NCI-H526 (cell line): ENCODE data around the gene GPR55.

Experiments used
- DNase-seq, 2 experiments: peaks; one replicate each; lab custom pipeline; 2025; lab: John Stamatoyannopoulos, UW

GPR55 gene

GRCh38 chr2:230934231-230935129 lies 9.4 kb upstream of the GPR55 start:
- DNase-seq = no peak

DNA sequence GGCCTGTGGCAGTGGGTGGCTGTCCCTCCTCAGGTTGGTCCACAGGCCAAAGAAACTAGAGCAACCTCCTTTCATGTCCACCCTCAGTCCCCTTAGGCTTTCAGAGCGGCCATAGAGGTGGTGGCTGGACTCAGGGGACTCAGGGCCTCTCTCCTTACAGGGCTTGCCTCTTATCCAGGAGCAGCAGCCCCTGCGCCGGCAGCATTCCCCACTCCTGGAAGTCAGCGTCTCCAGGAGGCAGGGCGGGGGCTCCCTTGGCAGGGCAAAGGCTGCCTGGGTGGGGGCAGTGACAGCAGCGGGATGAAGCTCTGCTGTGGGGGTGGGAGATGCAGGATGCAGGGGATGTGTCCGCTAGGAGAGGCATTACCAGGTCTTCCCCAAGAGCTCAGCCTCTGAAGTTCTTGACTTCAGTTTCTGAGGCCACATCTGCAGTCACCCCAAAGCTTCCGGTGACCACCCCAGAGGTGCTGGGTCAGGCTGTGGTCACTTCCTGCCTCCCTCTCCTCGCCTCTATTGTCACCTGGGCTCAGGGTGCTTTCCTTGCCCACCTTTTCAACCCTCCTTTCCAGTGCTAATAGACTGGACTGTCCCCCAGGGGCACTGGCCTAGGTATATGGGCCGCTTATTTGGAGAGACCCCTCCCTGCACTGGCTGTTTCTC lies 8.6 kb upstream of the GPR55 start:
- DNase-seq = no peak

DNA sequence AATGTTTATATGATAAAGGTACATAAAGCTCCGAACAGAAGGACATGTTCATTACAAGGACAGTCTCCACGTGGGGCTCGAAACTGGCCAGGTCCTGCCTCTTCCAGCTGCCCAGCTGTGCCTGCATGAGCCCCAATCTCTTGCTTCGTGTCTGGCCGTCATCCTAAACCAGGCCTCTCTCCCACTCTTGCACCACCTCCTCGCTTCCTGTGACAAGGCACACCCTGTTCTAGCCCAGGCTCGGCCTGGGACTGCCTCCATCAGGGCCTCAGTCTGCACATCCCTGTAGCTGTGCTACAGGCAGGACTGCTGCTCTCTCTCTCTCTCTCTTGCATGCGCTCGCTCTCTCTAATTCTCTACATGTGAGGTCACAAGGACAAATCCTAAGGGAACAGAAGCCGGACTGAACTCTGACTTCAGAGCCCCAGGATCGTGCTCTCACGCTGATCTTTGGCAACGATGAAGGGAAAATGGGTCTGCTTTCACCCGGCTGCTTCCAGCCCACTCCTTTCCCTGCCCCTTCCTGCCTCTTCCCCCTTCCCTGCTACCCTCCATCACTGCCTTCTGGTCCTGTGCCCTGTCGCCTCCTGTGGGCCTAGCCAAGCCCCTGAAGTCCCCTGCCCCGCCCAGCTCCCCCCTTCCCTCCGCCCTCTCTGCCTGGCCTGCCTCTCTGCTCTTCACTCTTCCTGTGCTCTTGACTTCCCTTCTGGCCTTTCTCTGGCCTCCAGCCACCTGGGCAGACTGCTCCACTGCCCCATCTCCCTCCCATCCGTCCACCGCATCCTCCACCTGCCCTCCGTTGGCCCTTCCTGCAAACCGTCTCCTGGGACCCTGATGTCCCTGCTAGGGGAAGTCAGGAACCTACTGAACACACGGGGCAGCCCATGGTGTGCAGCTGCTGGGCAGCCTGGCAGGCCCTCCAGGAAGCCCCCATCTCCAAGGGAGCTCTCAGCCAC lies 7.8 kb upstream of the GPR55 start:
- DNase-seq = no peak

DNA sequence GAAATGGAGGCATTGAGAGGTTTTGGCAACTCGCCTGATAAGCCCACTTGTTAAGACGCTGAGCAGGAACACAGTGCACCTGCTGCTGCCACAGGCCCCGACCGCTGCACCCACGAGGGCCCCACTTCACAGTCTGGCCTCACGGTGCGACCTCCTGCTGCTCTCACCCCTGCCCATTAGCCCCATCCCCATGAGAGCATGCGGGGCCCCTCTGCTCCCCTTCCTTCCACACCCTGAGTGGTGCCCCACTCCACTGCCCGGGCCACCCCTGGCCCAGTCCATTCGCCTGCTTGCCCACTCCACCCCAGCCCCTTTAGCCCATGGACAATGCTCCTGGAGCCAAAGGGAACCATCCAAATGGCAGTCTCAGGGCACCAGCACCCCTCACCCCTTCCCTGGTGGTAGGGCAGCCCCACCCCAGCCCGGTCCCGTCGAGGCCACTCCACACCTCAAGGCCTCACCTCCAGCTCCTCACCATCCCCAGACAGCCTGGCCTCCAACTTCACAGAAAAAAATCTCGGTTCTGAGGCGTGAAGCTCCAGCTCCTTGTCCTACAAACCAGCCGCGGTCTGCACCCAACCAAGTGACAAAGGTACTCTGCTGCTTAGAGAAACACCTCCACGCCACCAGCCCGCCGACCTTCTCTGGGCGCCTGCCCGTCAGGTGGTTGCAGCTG lies 6.7 kb upstream of the GPR55 start:
- no peak for DNase-seq

DNA sequence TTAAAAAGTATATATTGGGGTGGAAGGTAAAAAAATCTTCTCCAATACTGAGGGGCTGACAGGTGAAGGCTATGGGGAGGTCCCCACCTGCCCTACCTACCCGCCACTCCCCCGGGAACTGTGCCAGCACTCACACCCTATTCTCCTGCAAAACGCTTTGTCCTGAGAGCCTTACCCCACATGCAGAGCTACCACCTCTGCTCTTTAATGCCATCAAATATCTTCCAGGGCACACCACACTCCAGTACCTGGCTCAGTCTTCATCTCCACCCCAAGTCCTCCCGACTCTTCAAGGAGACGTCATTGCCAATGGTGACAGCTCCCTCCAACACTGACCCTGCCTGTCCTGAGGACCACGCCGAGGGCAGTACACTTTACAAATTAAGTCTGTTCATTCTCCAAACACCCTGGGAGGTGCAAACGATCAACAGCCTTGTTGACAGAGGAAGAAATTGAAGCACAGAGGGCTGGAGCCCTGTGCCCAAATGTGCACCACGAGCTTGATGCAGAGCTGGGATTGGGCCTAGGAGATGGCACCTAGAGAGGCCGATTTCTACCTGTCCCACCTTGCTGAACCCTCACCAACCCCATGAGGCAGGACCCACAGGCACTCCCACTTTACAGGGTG lies 6.0 kb upstream of the GPR55 start:
- DNase-seq = no peak

- DNase-seq = no peak
Measured at GRCh38 chr2:230930149-230930780, 5.2 kb upstream of the GPR55 start.

DNA sequence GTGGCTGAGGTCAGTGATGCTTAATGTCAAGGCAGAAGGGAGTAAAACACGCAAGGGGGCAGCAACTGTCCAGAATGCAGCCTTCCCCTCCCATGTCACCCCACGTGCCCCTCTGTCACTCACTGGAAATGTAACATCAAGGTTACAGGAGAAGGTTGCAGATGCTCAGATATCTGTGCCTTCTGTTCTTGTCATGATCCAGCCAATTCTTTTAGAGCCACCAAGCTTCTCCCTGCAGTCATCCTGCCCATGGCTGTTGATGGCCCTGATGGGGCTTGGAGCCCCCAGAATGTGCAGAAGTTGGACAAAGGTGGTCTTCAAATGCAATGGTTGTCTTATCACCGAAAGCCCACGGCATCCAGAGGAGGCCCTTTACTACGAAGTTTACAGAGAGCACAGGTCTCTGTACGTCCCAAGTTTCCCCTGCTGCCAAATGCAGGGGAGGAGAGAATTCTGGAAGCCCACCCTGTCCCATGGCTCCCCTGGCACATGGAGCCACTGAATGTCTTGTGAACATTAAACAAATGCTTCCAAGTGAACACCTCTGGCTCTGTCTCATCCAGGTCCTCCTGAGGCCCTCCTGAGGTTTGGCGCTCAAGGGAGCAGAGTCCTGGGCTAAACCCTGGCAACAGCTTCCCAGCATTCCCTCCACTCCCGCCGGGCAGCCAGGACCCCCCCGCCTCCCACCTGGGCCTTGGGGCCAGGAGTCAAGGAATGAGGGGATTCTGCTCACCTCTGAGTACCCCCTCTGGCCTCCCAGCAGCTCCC lies 4.5 kb upstream of the GPR55 start:
- no peak for DNase-seq

GRCh38 chr2:230928701-230929380 lies 3.8 kb upstream of the GPR55 start:
- no peak for DNase-seq

DNA sequence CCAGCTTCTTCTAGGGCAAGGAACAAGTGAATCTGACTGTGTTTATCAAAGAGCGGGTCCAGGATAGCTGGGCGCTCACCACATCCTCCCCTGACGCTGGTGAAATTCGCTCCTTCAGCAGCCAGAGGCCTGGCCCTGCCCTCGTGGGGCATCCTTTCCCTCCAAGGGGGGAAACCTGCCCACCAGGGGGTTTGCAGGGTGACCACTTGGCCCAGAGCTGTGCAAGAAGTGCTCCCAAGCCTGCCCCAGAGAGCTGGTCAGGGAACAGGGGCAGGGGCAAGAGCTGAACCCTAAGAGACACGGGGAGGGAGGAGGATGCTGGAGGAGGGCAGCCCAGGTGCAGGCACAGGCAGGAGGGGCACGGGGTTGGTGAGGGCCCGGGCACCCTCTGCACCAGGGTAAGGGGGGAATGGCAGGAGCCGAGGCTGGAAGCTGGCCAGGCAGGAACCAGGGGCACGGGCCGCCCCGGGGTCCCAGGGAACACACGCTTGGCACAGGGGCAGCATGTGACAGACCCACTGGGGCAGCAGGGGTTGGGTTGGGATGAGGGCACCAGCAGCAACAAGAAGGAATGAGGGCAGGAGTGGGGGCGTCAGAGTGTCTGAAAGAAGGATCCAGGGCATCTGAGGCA lies 2.8 kb upstream of the GPR55 start:
- DNase-seq = no peak

- no peak for DNase-seq
Measured at GRCh38 chr2:230925879-230926765, 1.1 kb upstream of the GPR55 start.

GRCh38 chr2:230925443-230925878 lies 419 bp upstream of the GPR55 start:
- no peak for DNase-seq

GRCh38 chr2:230924092-230924469 lies 961 bp downstream of the GPR55 start:
- DNase-seq = no peak

DNA sequence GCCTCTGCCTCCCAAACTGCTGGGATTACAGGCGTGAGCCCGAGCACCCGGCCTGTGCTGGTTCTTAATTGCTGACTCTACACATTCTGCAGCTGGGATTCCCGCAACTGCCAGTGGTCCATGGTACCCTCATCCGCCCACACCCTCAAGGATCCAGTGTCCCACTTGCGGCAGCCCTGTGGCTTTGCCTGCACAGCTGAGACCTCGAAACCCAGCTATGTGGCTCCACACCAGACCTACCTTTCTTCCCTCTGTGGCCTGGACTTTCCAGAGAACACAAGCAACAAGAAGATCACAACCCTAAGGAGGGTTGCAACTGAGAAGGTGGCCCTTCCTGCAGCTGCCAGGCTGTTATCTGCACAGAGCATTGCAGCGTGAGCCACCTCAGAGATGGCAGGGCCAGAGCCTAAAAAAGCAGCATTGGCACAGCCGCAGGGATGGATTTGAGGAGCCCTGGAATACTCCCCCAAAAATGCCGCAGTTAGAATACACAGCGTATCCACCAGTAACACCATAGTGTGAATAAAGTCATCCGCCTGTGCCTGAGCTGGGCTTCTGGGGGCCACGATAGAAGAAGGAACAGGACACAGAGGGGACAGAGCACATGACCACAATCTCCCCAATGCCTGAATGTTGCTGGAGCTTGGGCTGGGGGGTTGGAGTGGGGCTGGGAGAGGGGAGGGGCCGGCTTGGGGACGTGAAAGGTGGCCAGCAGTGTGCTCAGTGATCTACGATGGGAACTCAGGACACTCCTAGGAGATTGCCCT lies 1.9 kb downstream of the GPR55 start:
- no peak for DNase-seq

- DNase-seq = no peak
Measured at GRCh38 chr2:230921806-230922595, 3.0 kb downstream of the GPR55 start.

DNA sequence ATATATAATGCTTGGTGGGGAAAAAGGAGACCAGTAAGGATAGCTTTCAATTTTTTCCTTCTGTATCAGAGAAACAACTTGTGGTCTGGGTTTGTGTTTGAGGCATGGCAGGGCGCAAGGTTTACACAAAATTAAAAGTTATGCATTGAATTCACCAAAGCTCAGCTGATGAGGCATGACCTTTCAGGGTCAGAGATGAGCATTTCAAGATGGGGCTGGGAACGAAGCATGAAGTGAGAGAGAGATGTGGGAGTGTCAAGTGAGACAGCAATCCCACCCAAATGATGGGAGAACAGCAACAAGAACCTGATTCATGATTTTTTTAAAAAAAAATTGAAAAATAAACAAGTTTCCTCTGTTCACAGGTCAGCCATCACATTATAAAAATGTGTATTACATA lies 4.9 kb downstream of the GPR55 start:
- no peak for DNase-seq

- no peak for DNase-seq
Measured at GRCh38 chr2:230919681-230920080, 5.4 kb downstream of the GPR55 start.
